ENCODE data around the gene PTCH2.
"Not testable (repeated sequence)": the region's sequence is repeated elsewhere in the genome, so short reads cannot be mapped to it uniquely, and the experiment has no call there.

PTCH2 gene

GRCh38 chr1:44805311-44806024, 37.6 kb downstream of the PTCH2 start:
- in situ Hi-C loops (cut with MboI; ENCODE audit: low sequenced_read_pairs), result loop anchor here (25.0 kb wide), 1 partner anchor 207 kb away; the partner anchor contains the start of genes HECTD3 and UROD

DNA sequence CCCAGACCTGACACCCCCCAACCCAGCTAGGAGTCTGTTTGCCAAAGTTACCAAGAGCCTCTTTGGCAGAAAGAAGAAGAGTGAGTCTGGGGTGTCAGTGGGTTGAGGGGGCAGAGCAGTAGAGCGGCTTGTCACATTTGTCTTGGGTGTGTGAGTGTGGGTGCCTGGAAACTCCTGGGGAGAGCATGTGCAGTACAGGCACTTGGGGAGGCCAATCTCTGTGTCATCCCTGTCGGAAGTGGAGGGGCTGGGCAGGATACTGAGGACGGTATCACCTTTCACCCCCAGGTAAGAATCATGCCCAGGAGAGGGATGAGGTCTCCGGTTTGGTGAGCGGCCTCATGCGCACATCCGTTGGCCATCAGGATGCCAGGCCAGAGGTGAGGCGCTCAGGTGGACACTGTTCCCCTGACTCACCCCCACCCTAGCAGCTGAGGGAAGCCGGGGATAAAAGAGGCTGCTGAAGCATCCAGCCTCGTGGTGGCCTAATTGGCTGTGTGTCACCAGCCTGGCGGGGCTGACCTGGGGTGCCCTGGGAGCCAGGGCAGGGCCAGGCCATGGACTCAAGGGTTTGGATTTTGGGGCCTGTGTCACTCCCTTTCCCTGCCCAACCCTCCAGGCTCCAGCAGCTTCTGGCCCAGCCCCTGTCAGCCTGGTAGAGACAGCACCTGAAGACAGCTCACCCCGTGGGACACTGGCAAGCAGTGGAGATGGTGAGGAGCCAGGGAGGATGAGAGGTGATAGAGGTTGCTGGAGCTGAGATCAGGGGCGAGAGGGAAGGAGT, 39.5 kb downstream of the PTCH2 start:
- in situ Hi-C loops (cut with MboI; ENCODE audit: low sequenced_read_pairs), result loop anchor here (25.0 kb wide), 1 partner anchor 209 kb away; the partner anchor contains the start of genes HECTD3 and UROD

DNA sequence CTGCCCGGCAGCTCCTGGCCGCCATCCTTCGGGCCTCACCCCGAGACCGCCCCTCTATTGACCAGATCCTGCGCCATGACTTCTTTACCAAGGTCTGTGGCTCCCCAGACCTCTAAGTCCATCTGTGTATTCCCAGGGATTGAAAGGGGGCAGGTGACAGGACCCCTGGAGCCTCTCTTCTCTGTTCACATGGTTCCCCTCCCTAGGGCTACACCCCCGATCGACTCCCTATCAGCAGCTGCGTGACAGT, 40.1 kb downstream of the PTCH2 start:
- in situ Hi-C loops (cut with MboI; ENCODE audit: low sequenced_read_pairs), result loop anchor here (25.0 kb wide), 1 partner anchor 209 kb away; the partner anchor contains the start of genes HECTD3 and UROD

DNA sequence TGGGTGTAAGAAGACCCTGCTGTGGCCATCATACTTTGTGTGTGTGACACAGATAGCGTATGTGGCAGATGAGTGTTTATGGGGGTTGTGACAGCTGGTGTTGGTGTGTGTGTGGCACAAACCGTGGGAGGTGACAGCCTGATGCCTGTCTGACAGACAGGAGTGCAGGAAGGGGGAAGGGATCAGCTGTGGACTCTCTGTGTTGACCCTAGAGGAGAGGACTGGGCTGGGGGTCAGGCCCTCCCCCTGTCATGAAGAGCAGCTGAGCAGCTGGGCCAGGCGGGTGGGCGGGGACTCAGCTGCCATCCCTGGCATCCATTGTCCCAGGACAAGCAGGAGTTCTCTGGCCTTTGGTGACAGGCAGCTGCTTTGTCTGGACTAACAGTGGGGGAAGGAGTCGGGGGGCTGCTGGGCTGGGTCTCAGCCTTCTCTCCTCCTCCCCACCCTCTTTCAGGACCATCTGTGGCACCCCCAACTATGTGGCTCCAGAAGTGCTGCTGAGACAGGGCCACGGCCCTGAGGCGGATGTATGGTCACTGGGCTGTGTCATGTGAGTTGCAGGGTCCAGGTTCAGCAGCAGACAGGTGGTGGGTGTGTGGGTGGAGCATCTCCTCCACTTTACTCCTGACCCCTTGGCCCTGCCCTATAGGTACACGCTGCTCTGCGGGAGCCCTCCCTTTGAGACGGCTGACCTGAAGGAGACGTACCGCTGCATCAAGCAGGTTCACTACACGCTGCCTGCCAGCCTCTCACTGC, 40.6 kb downstream of the PTCH2 start:
- in situ Hi-C loops (cut with MboI; ENCODE audit: low sequenced_read_pairs), result loop anchor here (25.0 kb wide), 1 partner anchor 210 kb away; the partner anchor contains the start of genes HECTD3 and UROD

DNA sequence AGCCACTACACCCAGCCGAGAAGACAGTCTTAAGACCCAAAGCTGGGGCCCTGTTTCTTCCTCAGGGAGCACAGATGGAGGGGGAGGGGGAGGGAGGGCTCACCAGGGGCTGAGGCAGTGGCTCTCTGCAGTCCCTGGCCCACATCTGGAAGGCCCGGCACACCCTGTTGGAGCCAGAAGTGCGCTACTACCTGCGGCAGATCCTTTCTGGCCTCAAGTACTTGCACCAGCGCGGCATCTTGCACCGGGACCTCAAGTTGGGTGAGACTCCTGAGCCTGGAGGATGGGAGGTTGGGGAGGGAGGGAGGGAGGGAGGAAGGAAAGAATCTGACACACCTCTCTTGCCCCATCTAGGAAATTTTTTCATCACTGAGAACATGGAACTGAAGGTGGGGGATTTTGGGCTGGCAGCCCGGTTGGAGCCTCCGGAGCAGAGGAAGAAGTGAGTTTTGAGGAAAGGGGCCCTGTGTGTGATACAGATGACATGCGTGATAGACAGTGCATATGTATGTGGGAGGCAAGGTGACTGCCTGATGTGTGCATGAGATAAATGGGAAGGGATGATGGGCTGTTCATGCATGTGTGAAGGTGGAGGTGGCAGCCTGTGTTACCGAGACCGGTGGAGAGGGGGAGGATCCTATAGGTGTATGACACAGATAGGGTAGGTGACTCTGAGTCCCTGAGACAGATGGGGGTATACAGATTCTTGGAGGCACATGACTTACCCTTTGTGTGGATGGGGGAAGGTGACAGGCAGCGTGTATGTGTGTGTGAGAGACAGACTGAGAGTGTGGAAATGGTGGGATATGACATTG, 41.4 kb downstream of the PTCH2 start:
- in situ Hi-C loops (cut with MboI; ENCODE audit: low sequenced_read_pairs), result loop anchor here (25.0 kb wide), 1 partner anchor 211 kb away; the partner anchor contains the start of genes HECTD3 and UROD

DNA sequence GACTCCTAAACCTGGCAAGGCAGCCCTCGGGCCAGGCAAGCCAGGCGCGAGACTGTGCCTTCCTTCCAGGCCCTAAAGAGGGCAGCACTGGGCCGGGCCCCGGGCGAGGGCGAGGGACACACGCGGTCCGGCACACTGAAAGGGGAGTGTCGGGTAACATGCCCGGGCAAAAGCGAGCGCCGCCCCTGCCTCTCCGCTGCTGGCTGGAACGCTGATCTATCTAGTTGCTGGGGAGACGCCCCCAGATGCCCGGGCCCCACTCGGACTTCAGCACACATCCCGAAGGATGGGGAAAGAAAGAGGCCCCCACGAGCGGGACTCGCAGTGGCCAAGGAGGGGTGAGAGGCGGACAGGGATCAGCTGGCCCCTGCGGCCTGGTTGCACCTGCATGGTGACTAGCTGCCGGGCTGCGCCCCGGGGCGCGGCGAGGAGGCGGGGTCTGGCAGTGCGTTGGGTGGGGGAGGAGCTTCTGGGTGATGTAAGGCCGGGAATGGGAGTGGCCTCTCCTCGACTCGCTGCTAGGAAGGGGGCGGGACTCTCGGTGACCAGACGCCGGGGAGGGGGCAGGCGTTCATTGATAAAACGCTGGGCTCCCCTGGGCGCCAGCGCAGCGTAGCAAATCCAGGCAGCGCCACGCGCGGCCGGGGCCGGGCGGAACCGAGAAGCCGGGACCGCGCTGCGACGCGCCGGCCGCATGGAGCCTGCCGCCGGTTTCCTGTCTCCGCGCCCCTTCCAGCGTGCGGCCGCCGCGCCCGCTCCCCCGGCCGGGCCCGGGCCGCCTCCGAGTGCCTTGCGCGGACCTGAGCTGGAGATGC, 43.1 kb downstream of the PTCH2 start, which contains the start of gene PLK3:
PLK3 (plus strand) TSS at position 608 of the 815 bp plus-strand sequence; CDS start at position 695, 87 bp downstream.
- in situ Hi-C loops (cut with MboI; ENCODE audit: low sequenced_read_pairs), result loop anchor here (25.0 kb wide), 1 partner anchor 212 kb away; the partner anchor contains the start of genes HECTD3 and UROD

DNA sequence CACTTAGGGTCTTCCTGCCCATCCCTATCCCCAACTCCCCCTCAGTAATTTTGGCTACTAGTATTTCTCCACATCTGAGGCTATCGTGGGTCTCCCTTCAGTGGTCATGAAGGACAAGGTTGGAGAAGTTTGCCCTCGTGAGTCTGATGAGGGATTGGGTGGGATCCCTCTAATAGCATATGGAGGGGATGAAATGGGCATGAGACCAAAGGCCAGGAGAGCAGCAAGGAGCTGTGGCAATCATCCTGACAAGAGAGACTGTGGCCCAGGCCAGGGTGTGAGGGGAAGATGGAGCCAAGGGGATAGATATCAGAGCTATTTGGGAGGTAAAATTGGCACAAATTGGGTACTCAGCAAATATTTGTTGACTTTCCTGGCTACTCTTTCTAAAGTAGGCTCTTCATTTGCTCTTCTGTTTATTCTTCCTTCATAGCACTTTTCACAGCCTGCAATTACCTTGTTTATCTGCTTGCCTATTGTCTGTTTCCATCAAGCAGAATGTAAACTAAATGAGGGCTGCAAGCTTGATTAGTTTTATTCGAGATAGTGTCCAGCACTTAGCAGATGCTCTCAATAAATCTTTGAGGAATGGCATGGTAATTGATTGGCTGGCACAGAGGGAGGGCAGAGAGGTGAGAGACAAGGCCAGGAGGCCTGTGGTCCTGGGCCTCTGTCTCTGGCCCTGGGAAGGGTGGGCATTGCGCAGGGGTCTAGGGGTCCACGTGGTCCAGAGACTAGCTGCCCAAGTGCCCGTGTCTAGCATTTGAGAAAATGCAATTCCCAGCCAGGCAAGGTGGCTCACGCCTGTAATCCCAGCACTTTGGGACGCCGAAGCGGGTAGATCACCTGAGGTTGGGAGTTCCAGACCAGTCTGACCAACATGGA, 44.3 kb downstream of the PTCH2 start:
- in situ Hi-C loops (cut with MboI; ENCODE audit: low sequenced_read_pairs), result no loop called here

GRCh38 chr1:44797886-44798285, 45.2 kb downstream of the PTCH2 start:
- in situ Hi-C loops (cut with MboI; ENCODE audit: low sequenced_read_pairs), result not testable (repeated sequence)

GRCh38 chr1:44792736-44793502, 50.1 kb downstream of the PTCH2 start:
- in situ Hi-C loops (cut with MboI; ENCODE audit: low sequenced_read_pairs), result no loop called here

DNA sequence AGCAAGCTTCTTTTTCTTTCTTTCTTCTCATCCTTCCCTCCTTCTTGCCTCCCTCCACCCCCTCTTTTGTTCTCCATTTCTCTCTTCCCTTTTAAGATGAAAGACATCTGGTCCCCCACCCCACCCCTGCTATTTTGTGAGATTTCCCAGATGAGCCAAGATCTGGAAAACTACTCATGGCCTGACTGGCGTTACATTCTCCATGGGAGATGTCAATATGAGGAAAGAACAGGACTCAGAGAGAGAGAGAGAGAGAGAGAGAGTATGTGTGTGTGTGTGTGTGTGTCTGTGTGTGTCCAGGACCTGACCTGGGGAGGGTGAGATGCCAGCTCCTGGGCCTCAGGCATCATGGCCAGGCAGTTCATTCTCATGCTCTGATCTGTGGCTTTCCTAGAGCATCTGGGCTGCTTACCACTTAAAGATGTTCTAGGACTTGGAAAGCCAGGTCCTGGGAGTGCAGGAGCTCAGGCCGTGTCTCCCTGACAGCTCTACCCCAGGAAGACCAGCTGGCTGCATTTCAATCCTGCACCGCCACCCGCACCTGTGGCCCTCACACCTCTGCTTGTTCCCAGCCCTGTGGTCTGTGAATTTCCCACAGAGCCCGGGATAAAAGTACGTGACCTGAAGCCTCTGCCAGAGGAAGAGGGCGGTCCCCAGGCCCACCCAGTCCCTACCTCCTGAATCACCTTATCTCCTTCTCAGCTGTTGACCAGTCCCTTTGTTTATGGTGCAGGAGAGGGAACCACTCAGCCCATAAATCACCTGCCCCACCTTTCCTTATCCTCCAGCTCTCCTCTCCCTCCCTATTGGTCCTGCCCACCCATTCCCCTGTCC, 51.9 kb downstream of the PTCH2 start:
- in situ Hi-C loops (cut with MboI; ENCODE audit: low sequenced_read_pairs), result no loop called here

- in situ Hi-C loops (cut with MboI; ENCODE audit: low sequenced_read_pairs), result no loop called here
Measured at GRCh38 chr1:44788120-44788860, 54.8 kb downstream of the PTCH2 start, which contains the start of gene BEST4. Gene BEST4 (minus strand): TSS chr1:44788170. CDS start chr1:44787705, 465 bp downstream.

GRCh38 chr1:44787506-44787905, 55.5 kb downstream of the PTCH2 start:
- in situ Hi-C loops (cut with MboI; ENCODE audit: low sequenced_read_pairs), result no loop called here

- in situ Hi-C loops (cut with MboI; ENCODE audit: low sequenced_read_pairs), result no loop called here
Measured at GRCh38 chr1:44786841-44787426, 56.1 kb downstream of the PTCH2 start.

GRCh38 chr1:44786138-44786840, 56.8 kb downstream of the PTCH2 start:
- in situ Hi-C loops (cut with MboI; ENCODE audit: low sequenced_read_pairs), result no loop called here

DNA sequence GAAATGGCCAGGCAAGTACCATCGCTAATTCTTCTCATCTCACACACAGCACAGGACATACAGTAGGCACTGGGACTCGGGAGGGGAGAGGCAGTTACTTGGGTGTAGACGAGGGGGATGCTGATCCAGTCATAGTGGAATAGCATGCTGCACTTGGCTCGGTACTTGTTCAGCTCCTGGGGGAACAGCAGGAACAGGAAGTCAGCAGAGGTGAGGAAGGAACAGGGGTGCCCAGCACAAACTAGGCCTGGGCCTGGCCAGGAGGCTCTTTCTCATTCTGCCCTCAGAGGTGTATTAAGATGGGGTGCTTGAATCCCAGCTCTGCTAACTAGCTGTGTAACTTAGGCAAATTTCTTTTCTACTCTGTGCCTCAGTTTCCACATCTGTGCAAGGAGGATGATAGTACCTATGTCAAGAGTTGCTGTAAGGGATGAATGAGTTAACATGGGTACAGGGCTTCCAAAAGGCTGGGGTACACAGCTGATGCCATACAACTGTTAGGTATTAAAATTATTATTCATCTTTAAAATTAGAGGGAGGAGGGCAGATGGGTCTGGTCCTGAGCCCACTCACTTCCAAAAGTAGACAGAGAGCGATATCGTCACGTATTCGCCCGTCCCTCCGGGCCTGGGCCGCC, 57.4 kb downstream of the PTCH2 start:
- in situ Hi-C loops (cut with MboI; ENCODE audit: low sequenced_read_pairs), result no loop called here

Data from HL-60/S4 treated with retinoic acid at 250 ng/mL for 4 days and 3 days (cell line).